ENCODE results near the gene VTA1. TPM values are rescaled to one million over a fixed set of nuclear protein-coding genes. Genes with fewer than 3 reads are reported as not detected.

The VTA1 gene
- total and polyA plus RNA-seq, 2 of the 13 experiments (the other 11 are each of a cell fraction or from before 2014, with no cell fraction given) = 70.7 to 89.1 TPM

DNA sequence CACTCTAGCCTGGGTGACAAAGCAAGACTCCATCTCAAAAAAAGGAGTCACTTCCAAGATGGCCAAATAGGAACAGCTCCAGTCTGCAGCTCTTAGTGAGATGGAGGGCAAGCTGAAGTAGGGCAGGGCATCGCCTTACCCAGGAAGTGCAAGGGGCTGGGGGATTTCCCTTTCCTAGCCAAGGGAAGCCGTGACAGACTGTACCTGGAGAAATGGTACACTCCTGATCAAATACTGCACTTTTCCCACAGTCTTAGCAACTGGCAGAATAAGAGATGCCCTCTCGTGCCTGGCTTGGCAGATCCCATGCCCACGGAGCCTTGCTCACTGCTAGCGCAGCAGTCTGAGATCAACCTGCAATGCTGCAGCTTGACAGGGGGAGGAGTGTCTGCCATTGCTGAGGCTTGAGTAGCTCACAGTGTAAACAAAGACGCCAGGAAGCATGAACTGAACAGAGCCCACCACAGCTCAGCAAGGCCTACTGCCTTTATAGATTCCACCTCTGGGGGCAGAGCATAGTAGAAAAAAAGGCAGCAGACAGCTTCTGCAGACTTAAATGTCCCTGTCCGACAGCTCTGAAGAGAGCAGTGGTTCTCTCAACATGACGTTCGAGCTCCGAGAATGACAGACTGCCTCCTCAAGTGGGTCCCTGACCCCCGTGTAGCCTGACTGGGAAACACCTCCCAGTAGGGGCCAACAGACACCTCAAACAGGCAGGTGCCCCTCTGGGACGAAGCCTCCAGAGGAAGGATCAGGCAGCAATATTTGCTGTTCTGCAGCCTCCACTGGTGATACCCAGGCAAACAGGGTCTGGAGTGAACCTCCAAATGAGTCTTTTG lies 85.4 kb downstream of the VTA1 start (continued):
- TF ChIP-seq, protein P1, sequence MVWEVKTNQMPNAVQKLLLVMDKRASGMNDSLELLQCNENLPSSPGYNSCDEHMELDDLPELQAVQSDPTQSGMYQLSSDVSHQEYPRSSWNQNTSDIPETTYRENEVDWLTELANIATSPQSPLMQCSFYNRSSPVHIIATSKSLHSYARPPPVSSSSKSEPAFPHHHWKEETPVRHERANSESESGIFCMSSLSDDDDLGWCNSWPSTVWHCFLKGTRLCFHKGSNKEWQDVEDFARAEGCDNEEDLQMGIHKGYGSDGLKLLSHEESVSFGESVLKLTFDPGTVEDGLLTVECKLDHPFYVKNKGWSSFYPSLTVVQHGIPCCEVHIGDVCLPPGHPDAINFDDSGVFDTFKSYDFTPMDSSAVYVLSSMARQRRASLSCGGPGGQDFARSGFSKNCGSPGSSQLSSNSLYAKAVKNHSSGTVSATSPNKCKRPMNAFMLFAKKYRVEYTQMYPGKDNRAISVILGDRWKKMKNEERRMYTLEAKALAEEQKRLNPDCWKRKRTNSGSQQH (CRISPR knock-in tag; IDR thresholded peaks at IDR 0.05; ENCODE audit: low read depth) = peak; percentile 65; the same call in 1 of the 2 replicates
- TF ChIP-seq SALL1 (CRISPR knock-in tag; IDR thresholded peaks at IDR 0.05) (peak; percentile 99), GABPB1 (CRISPR knock-in tag; IDR thresholded peaks at IDR 0.05) (peak; percentile 45; the same call in 1 of the 2 replicates), PHF8 (CRISPR knock-in tag; IDR thresholded peaks at IDR 0.05) (peak; percentile 15; the same call in 1 of the 2 replicates), SALL2 (CRISPR knock-in tag; IDR thresholded peaks at IDR 0.05) (peak; percentile 88; the same call in 1 of the 2 replicates), ZNF747 (CRISPR knock-in tag; IDR thresholded peaks at IDR 0.05; ENCODE audit: borderline replicate concordance) (peak; percentile 69; the same call in 1 of the 2 replicates), EED (CRISPR knock-in tag; IDR thresholded peaks at IDR 0.05) (peak; percentile 85), KDM5B (CRISPR knock-in tag; IDR thresholded peaks at IDR 0.05; ENCODE audit: borderline replicate concordance) (peak; percentile 76; the same call in 1 of the 2 replicates), ZNF263 (CRISPR knock-in tag; IDR thresholded peaks at IDR 0.05) (peak; percentile 62), JUND (CRISPR knock-in tag; IDR thresholded peaks at IDR 0.05) (peak; percentile 37; the same call in 1 of the 2 replicates), KLF11 (CRISPR knock-in tag; IDR thresholded peaks at IDR 0.05) (peak; percentile 94), NR0B2 (CRISPR knock-in tag; IDR thresholded peaks at IDR 0.05) (peak; percentile 78; the same call in 1 of the 2 replicates), ZNF3 (CRISPR knock-in tag; IDR thresholded peaks at IDR 0.05) (0 out of 2 replicates have a peak, but pooled peaks have one; percentile 20), ZNF710 (CRISPR knock-in tag; IDR thresholded peaks at IDR 0.05; ENCODE audit: borderline replicate concordance) (peak; percentile 73; the same call in 1 of the 2 replicates), MEF2D (CRISPR knock-in tag; IDR thresholded peaks at IDR 0.05) (peak; percentile 92), ZNF629 (CRISPR knock-in tag; conservative IDR thresholded peaks at IDR 0.05) (peak; percentile 39), HIVEP1 (CRISPR knock-in tag; IDR thresholded peaks at IDR 0.05) (peak; percentile 6; the same call in 1 of the 2 replicates), HDAC1 (CRISPR knock-in tag; IDR thresholded peaks at IDR 0.05) (peak; percentile 62), KLF13 (CRISPR knock-in tag; IDR thresholded peaks at IDR 0.05) (0 out of 2 replicates have a peak, but pooled peaks have one; percentile 61)
- TF ChIP-seq, protein P2, sequence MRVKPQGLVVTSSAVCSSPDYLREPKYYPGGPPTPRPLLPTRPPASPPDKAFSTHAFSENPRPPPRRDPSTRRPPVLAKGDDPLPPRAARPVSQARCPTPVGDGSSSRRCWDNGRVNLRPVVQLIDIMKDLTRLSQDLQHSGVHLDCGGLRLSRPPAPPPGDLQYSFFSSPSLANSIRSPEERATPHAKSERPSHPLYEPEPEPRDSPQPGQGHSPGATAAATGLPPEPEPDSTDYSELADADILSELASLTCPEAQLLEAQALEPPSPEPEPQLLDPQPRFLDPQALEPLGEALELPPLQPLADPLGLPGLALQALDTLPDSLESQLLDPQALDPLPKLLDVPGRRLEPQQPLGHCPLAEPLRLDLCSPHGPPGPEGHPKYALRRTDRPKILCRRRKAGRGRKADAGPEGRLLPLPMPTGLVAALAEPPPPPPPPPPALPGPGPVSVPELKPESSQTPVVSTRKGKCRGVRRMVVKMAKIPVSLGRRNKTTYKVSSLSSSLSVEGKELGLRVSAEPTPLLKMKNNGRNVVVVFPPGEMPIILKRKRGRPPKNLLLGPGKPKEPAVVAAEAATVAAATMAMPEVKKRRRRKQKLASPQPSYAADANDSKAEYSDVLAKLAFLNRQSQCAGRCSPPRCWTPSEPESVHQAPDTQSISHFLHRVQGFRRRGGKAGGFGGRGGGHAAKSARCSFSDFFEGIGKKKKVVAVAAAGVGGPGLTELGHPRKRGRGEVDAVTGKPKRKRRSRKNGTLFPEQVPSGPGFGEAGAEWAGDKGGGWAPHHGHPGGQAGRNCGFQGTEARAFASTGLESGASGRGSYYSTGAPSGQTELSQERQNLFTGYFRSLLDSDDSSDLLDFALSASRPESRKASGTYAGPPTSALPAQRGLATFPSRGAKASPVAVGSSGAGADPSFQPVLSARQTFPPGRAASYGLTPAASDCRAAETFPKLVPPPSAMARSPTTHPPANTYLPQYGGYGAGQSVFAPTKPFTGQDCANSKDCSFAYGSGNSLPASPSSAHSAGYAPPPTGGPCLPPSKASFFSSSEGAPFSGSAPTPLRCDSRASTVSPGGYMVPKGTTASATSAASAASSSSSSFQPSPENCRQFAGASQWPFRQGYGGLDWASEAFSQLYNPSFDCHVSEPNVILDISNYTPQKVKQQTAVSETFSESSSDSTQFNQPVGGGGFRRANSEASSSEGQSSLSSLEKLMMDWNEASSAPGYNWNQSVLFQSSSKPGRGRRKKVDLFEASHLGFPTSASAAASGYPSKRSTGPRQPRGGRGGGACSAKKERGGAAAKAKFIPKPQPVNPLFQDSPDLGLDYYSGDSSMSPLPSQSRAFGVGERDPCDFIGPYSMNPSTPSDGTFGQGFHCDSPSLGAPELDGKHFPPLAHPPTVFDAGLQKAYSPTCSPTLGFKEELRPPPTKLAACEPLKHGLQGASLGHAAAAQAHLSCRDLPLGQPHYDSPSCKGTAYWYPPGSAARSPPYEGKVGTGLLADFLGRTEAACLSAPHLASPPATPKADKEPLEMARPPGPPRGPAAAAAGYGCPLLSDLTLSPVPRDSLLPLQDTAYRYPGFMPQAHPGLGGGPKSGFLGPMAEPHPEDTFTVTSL (CRISPR knock-in tag; IDR thresholded peaks at IDR 0.05; ENCODE audit: borderline replicate concordance) = peak; percentile 52; the same call in 1 of the 2 replicates

Measured in HepG2 (cell line).